Stimulated activated CD8-positive, alpha-beta memory T cell treated with anti-CD3 and anti-CD28 coated beads, Interleukin-7, amount 100 ng/mL, for 4 hours (primary cell): ENCODE measurements around the gene POFUT2.
"Not testable (repeated sequence)": the region's sequence is repeated elsewhere in the genome, so short reads cannot be mapped to it uniquely, and the experiment has no call there.

Source experiments
- DNase-seq, 2 donors: peaks; one replicate each; pipeline ENCODE4 v3.0.0-alpha.2; 2020; ENCODE audit warnings: low read depth in 2 of 2

The POFUT2 gene

DNA sequence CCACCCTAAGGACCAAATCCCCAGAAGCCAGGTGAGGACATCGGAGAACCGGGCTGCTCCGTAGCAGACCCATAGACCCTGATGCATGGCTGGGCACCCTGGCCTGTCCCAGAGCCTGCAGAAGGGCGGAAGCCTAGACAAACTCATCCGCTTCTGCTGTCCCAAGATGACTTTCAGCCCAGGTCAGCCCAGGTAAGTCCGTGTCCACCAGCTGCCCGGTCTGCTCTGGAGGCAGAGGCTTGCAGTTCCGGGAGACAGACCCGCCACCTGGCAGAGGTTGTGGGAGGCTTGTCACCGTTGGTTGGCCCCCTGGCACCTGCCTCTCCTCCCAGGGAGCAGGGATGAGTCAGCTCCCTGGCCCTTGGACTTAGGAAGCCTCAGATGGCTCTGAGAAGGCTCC, 22.8 kb upstream of the POFUT2 start:
- no peak for DNase-seq

DNA sequence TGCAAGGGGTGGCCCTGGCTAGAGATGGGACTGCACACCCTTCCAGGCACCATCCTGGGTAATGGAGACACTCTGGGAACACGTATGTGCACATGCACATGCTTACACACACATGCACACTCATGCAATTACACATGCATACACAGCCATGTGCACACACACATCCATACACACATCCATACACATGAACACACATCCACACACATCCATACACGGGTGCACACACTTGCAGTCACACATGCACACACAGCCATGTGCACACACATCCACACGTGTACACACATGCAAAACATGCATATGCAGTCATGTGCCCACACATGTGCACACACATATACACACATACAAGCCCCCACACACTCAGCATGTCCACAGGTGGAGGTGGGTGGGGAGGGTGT, 22.3 kb upstream of the POFUT2 start:
- DNase-seq = no peak

DNA sequence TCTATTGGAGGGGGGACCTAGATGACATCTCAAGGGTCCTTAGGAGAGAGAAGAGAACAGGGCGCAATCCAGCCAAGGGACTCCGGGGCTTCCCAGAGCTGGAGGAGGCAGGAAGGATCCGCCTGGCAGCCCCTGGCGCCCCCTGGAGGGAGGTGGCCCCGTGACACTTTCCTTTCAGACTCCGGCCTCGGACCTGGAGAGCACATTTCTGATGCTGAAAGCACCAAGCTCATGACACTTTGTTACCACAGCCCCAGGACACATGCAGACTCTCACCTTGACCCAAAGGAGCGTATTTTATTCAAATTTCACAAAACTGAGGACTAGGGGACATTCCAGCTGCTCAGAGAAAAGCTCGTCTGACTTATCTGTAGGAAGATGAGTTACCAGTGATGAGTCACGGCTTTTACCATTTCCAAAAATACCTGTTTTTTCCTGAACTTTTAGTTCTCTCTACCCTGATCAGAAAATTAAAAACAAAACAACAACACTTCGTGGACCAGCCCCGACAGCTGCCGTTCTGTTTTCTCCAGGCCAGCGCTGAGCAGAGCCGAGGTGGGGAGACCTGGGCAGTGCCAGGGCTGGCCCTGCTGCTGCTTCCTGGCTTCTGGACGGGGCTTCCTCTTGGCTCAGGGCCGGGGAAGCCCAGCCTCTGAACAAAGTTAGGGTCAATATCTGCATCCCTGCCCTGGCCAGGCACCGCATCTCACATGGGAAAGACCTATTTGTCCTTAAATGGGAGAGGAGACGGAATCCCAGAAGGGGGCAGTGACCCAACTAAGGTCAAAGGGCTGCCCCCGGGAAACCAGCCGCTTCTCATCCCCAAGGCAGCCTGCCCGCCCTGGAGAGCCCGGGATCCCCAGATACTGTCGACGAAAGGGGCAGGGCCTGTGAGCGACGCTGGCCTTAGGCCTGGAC, 21.6 kb upstream of the POFUT2 start:
- DNase-seq = no peak

GRCh38 chr21:45308194-45309068, 20.7 kb upstream of the POFUT2 start:
- no peak for DNase-seq

GRCh38 chr21:45307597-45308158, 20.0 kb upstream of the POFUT2 start:
- DNase-seq = not testable (repeated sequence)

DNA sequence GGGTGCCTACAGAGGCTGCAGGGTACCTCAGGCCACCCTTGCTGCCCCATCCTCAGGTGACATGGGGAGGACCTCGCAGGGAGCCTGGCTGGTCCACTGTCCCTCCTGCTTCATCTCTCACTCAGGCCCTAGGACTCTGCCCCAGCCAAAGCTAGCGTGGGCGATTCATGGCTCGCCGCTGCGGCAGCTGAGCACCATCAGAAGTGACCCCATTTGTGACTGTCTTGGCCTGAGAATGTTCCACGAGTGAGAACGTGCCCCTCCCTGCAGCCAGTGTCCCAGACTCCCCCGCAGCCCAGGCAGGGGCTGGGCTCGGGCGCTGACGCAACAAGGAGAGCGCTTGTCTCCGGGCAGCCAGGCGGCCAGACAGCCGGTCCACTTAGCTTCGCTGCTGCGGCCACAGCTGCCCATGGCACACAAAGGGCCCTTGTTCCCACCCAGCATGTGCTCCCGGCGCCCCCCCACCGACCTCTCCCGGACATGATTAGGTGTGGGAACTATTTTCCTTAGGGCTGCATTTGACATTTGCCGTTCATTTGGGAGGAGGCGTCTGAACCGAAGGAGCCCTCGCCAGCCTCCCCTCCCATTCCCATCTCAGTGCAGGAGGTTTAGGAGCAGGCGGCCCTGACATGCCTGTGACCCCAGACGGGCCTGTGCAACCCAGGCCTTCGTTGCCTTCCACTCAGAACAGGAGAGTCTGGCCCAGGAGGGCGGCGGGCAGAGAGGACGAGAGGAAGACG, 19.3 kb upstream of the POFUT2 start:
- DNase-seq = no peak

GRCh38 chr21:45306453-45306831, 18.7 kb upstream of the POFUT2 start:
- no peak for DNase-seq

DNA sequence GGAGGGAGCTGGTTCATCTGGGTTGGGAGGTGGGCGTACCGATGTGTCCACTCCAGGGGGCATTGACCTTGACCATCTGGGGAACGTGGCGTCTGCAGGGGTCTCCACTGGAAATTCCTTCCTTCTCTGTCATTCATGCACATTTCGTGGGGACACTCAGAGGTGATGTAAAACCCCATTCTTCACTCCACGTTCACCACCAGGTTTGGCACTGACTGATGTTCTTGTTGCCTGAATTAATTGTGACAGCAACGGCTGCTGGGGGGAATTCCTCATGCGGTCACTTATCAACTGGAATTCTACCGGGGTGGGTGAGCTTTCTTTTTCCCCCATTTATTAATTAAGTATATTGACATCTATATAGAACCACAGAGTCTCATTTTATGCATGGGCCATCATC, 18.1 kb upstream of the POFUT2 start:
- no peak for DNase-seq

DNA sequence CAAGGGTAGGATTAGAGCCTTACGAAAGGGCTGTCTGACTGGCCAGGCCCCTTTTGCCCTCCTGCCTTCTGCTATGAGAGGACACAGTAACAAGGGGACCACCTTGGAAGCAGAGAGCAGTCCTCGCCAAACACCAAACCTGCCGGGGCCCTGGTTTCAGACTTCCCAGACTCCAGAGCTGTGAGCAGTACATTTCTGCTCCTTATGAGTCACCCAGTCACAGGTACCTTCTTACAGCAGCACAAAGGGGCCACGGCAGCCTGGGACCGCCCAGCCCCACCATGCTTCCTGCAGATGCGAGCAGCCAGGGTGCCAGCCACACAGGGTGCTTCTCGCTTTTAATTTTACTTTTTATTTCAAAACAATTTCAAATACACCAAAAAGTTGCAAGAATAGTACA, 17.2 kb upstream of the POFUT2 start:
- DNase-seq = no peak

DNA sequence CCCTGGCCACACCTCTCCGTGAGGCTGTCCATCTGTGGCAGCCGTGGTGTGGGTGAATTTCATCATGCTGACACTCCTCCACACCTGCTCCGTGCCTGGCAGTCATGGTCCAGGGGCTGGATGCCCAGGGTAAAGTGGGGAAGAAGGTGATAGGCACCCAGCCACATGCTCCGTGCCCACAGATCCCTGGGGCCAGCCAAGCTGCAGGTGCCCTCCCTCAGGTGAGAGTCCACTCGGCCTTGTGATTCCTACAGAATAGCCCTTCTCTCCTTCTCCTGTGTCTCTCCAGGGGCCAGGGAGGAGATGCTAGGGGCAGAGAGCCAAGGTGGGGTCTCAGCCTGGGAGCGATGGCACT, 16.8 kb upstream of the POFUT2 start:
- DNase-seq = no peak

- DNase-seq = no peak
Measured at GRCh38 chr21:45303751-45304475, 16.2 kb upstream of the POFUT2 start.

DNA sequence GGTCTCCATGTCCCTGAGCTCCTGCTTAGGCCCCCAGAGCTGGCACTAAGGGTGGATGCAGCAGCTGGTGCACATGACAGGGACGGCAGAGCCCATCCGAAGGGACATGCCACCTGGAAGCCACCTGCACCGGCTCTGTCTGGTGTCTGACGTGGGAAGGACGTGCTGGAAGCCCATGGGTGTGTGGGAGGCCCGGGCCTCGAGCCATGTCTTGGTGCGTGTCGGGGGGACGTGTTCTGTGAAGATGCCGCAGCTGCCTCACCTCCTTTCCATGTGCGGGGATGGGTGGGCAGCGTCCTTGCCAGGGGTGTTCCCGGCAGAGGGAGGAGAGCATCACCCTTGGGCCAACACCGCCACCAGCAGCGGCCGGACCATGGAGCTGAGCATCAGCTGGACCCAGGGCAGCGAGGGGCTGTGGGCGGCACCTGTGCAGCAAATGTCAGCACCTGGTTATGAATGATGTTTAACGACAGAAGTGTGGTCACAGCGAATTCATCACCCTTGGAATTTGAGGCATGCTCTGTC, 15.5 kb upstream of the POFUT2 start:
- DNase-seq = no peak

- DNase-seq = peak; percentile 34 to 36
Measured at GRCh38 chr21:45302082-45303061, 14.7 kb upstream of the POFUT2 start.

DNA sequence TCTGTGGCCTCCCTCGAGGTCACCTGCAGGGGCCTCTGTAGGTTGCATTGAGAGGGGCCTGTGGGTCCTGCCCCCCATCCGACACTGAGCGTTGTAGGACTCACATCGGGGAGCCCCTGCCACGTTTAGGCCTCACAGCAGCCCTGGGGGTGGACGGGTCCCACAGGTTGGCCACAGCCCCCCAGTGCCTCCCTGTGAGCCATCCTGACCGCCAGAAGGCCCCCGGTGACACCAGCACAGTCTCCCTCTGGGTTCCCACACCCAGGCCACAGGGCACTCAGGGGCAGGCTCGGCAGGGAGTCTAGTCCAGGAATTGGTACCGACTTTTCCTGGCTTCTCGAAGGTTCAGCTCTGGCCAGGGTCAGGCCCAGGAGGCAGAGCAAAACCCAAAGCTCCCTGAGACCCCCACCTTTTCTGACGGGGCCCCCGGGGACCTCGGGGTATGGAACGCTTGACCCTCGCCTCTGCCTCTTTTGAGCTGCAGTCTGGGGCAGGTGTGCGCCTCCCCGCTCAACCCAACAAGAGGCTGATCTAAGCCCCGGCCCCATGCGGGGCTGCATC, 13.9 kb upstream of the POFUT2 start:
- DNase-seq = no peak

DNA sequence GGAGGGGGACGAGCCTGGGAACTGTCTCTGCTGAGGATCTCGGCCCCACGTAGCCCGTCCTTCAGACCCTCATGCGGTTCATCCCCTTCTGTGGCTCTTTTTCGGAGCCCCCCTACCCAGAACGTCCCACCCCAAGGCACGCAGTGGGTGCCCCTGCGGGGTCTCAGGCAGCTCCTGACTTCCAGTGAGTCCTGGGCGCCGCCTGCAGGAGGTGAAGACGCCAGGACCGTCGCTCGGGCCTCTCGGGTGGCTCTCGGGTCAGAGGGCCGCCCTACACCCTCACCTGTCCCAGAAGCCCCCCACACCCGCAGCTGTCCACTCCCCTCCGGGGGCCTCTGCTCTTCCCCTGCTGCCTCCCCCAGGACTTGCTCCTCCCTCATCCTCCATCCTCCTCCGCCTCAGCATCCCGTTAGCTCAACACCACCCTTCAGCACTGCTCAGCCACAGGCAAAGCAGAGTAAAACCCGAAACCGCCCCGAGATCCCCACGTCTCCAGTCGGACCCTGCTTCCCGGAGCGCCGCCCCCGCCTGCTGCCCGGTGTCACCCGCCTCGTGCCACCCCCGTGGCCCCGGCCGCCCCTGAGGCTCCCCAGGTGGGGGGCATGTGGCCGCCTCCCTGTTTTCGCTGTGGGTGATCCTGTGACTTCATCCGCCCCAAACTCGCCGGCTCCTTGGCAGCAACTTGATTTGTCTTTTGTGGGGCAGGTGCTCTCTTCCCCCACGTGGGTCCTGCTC, 13.3 kb upstream of the POFUT2 start:
- no peak for DNase-seq

DNA sequence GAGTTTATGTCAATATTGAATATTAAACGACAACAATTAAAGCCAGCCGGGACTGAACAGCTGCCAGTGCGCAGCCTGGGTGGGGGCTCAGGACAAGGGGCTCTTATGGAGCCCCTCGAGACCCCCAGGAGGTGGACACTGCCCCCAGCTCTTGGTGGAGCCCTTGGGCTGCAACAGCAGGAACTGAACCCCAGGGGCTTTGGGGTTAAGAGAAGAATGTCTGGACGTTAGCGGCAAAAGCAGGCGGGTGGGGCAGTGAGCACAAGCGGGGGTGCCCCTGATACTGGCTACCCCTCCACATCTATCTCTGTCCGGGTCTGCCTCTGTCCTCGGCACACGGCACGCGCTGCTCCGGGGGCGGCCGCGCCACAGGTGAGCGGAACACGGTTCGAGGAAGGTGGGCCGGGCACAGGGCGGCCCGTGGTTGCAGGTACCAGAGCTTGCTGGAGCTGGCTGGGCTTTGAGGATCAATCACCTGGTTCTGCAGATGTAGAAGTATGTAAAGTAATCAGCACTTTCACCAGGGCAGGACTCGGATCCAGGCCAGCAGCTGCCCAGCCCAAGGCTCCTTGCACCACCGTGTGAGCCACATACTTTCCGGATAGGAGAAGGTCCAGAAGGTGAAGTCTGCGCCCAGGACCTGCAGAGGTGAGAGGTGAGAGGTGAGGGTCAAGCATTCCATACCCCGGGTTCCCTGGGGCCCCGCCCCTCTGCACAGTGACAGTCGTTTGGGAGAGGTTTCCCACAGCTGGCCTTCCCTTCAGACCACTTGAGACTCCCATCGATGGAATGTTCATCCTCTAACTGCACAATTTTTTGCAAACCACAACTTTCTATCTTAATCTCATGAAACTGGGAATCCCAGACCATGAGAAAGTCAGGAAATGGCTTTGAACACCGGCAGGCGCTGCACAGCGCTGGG, 12.4 kb upstream of the POFUT2 start:
- DNase-seq = no peak

DNA sequence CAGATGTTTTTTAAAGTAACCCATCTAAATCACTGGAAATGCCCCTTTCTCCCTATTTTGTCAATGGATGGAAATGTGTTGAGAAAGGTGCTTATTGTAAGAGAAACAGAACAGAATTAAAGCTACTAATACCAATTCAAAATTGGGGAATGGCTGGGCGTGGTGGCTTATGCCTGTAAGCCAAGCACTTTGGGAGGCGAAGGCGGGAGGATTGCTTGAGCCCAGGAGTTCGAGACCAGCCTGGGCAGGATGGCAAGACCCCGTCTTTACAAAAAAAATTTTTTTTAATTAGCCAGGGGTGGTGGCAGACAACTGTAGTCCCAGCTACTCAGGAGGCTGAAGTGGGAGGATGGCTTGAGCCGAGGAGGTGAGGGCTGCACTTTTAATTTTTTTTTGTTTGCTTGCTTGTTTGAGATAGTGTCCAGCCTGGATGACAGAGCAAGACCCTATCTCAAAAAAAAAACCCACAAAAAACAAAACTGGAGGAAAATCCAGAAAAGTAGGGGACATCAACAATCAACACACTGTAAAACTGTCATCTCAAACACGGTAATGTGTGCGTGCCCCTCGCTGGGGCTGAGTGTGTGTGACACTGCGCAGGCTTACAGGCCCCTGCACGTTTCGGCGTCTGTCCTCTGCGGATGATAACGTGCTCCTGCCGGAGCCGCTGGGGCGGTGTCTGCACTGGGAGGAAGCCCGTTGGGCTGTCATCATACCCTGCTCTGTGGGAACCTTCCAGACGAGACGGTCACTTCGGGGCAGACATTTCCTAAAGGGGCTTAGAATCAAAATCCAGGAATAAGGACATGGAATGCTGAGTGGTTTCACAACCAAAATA, 11.6 kb upstream of the POFUT2 start:
- no peak for DNase-seq
